ENCODE results near the gene GNG7.

DNA sequence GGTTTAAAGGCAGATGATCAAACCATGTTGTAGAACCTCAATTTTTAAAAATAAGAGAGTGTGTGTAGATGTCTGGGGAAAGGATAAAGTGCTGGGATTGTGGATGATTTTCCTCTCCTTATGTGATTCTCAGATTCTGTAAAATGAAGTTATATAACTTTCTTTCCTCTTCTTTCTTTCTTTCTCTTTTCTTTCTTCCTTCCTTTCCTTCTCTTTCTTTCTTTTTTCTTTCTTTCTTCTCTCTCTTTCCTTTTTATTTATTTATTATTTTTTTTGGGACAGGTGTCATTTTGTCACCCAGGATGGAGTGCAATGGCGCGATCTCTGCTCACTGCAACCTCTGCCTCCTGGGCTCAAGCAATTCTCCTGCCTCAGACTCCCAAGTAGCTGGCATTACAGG is 144.0 kb downstream of the GNG7 start:
- TF ChIP-seq, protein P1, sequence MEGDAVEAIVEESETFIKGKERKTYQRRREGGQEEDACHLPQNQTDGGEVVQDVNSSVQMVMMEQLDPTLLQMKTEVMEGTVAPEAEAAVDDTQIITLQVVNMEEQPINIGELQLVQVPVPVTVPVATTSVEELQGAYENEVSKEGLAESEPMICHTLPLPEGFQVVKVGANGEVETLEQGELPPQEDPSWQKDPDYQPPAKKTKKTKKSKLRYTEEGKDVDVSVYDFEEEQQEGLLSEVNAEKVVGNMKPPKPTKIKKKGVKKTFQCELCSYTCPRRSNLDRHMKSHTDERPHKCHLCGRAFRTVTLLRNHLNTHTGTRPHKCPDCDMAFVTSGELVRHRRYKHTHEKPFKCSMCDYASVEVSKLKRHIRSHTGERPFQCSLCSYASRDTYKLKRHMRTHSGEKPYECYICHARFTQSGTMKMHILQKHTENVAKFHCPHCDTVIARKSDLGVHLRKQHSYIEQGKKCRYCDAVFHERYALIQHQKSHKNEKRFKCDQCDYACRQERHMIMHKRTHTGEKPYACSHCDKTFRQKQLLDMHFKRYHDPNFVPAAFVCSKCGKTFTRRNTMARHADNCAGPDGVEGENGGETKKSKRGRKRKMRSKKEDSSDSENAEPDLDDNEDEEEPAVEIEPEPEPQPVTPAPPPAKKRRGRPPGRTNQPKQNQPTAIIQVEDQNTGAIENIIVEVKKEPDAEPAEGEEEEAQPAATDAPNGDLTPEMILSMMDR (IDR thresholded peaks at IDR 0.05) = no peak
- TF ChIP-seq POLR2A (IDR thresholded peaks at IDR 0.05) = no peak

Measured in right lobe of liver (tissue), 4 donors.